IPS DF 4.7 (cell line): ENCODE data around the gene BAIAP2L1.
"Not testable (repeated sequence)": the region's sequence is repeated elsewhere in the genome, so short reads cannot be mapped to it uniquely, and the experiment has no call there.

Experiments used
- DNase-seq: peaks from one replicate; pipeline ENCODE4 v3.0.0-alpha.2; 2013; ENCODE audit warnings: low spot score; ENCODE audit errors: extremely low read depth

Gene BAIAP2L1

DNA sequence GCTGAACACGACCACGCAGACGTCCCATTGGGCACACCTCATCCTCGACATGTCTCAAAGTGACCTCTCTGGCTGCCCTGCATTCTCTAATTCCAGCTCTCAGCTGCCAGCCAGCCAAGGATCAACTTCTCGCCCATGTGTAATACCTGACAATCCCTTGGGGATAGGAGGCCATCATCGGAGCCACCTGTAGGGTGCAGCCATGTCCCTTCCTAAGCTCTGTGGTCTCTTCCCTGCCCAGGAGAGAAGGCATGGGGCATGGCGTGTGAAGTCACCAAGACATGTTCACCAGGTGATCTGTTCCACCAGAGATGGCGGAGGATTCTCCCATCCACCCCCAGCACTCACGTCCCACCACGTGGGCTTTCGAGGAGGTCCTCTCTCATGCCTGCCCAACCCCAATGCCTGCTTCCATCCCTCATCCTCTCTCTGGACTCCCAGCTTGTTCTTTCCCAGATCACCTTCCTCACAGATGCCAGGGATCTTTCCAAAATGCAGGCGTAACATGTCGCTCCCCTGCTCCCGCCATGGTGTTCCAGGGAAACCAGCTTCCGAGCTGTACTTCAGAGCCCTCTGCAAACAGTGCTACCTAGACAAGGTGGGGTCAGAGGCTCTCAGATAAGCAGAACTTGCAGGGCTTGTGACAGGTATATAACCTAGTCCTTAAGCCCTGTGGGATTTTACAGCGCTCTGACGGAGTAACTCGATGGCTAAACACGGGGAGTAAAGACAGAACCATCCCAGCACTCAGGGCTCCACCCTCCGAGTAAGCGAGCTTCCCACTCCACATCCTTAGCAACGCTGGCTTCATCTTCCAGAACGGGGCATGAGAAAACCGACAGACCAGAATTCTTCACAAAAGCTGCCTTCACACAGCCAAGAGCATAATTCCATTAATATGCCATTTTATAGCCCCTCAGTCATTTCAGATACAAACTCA is 78.3 kb downstream of the BAIAP2L1 start:
- no peak for DNase-seq

DNA sequence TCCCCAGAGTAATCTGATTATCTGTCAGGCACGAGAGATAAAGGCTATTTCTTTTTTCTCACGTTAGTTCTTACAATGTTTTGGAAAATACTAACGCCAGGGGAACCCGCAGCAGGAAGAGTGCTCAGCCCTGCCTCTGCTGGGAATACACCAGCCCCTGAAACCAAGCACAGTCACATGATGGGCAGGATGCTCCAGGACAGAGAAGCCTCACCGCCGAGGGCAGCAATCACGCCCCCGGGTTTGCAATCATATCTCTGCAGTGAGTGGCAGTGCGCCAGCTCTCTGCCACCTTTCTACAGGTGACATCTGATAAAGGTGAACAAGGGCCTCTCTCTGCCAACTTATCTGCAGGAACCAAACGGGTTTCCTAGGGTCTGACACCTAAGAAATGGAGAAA is 79.6 kb downstream of the BAIAP2L1 start:
- DNase-seq, result no peak

DNA sequence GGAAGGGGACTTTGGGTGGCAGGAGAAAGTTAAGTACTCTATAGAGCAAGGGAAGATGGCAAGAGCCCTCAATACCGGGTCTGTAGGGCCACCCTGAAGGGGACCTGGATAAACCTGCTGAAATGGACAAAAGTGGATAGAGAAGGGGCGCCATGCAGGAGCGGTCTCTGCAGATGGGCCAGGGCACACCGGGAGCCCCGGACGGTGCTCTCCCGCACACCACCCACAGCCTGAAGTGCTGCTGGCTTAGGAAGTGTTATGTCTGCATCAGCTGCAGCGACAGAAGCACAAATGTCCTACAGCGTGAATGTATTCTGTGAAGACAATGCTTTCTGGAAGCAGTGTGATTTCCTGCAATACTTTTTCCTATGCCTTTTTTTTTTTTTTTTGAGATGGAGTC is 81.7 kb downstream of the BAIAP2L1 start:
- DNase-seq, result no peak

DNA sequence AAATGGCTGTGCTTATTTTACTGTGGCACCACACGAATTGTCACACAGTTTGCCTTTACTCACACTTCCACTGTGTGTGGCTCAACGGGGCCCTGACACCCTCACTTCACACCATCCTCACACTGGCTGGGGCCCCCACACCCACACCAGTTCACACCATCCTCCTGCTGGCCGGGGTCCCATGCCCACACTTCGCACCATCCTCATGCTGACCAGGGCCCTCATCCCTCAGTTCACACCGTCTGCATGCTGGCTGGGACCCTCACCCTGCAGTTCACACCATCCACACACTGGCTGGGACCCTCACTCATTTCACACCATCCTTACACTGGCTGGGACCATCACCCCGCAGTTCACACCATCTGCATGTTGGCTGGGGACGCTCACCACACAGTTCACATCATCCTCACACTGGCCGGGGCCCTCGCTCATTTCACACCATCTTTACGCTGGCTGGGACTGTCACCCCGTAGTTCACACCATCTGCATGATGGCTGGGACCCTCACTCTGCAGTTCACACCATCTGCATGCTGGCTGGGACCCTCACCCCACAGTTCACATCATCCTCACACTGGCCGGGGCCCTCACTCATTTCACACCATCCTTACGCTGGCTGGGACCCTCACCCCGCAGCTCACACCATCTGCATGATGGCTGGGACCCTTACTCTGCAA is 83.4 kb downstream of the BAIAP2L1 start:
- DNase-seq, result no peak

DNA sequence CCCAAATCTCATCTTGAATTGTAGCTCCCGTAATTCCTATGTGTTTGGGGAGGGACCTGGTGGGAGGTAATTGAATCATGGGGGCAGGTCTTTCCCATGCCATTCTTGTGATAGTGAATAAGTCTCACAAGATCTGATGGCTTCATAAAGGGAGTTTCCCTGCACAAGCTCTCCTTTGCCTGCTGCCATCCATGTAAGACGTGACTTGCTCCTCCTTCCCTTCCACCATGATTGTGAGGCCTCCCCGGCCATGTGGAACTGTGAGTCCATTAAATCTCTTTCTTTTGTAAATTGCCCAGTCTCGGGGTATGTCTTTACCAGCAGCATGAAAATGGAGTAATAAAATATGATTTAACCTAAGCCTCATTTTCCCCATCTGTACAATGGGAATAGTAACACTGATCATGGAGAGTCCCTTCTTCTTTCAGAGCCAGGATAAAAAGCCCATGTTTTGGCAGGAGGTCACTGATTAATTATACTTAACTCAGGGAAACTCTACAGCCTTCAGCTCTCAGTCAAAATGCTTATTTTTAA is 84.8 kb downstream of the BAIAP2L1 start:
- not testable (repeated sequence) for DNase-seq

DNA sequence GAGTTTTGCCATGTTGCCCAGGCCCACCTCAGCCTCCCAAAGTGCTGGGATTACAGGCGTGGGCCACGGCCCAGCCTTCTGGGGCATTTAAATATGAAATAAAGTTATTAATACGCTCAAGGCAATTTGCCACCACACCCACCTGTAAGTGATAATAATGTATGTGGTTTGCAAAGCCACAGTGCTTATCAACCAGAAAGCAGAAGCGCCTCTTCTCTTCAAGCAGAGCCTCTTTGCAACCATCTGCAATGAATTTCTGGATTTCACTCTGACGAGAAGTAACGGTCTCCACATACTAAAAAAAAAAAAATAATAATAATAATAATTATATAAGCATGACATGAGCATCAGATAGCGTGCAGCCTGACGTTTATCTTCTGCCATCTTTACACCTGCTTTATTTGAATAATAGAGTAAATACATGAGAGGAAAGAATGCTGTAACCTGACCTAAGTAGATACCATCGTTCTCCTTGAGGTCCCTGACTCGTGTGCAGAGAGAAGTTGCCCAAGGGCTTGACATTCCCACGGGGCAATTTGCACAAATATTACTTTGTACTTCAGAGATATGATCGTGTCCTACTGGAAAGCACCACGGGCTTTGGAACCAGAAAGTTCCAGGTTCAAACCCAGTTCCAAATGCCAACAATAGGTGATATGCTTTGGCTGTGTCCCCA is 85.4 kb downstream of the BAIAP2L1 start:
- no peak for DNase-seq

DNA sequence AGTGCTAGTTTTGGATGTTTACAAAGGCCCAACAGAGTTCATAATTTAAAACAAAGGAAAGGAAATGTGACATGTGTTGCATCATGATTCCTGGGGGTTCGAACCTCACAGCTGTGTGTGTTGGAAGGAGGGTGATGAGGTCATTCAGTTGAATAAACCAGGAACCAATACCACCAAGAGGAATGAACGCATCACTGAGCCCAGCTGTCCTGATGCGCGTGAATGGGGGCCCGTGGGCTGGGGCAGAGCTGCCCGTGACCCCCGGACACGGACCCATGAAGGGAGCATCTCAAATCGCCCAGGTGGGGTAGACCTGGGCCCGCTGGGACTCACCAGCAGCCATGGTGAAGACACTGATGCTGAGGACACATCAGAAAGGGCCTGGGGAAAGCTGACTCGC is 86.4 kb downstream of the BAIAP2L1 start:
- DNase-seq, result no peak

DNA sequence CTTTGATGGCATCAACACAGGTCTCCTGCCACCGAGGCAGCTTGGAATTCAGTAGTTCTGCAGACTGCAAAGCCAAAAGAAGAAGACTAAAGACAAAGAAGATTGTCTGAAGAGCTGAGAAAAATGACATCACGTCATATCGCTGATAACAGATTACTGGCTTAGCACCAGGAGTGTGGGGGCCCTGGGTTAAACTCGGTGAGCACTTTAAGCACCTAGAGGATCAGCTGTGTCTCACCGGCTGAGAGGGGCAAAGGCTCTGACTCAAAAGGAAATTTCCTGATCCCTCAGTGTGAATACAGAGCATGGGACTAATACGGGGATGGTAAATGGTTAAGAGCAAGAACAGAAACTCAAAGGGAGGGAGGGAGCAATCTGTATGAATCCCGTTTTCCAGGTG is 88.7 kb downstream of the BAIAP2L1 start:
- DNase-seq, result no peak

DNA sequence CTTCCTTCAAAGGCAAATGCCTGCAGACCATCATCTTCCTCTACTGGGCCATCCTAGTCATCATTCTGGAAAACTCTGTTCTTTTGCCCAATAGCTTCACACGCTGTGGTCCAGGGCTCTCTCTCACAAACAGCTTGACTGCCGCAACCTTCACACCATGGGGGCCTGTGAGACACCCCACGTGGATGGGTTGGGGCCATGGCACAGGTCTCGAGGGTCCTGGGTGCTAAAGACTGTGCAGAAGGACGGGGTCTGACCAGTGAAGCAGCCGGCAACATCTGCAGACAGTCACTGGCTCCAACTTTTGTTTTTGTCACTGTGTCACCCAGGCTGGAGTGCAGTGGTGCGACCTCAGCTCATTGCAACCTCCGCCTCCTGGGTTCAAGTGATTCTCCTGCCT is 91.3 kb downstream of the BAIAP2L1 start:
- no peak for DNase-seq

DNA sequence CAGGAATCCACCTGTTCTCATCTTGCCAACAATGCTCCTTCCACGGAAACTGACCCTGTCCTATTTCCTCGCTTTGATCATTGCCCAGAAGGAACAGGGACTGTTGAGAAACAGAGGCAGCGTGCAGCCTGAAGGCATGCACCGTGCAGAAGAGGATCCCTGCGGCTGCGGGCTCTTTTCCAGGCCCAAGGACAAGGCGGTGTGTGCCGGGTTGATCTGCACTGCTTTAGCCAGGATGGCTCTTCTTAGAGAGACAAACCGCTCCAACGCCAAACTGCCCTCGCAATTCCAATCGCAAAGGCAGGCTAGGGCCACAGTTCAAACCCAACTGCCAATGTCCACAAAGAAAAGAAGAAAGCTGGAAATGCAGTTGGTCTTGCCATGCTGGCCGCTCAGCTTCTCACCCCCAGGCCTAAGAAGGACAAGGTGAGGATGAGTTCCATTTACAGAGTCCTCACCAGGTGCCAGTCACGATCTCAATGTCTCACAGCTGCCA is 92.9 kb downstream of the BAIAP2L1 start:
- DNase-seq, result no peak

DNA sequence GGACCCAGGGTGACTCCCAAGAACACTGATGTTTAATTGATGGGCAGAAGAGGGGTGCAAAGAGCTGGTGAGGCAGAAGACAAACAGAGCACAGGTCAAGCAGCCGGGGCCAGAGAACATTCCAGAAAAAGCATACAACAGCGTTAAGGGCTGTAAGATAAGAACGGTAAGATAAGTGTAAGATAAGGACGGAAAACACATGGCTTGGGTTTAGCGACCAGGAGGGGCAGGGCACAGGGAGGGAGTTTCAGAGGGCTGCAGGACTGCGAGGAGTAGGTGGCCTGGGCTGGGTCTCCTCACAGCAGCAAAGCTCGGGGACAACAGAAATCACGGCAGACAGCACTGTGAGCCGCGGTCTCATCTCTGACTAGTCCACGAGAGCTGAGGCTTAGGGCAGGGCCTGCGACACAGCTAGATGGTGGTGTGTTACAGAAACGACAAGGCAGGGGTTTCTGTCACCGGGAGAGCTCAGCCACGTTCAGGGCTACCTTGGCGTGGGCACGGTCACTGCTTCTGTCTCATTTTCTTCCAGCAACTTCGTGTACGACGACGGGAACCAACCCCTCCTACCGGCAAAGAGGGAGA is 94.8 kb downstream of the BAIAP2L1 start:
- DNase-seq, result no peak

DNA sequence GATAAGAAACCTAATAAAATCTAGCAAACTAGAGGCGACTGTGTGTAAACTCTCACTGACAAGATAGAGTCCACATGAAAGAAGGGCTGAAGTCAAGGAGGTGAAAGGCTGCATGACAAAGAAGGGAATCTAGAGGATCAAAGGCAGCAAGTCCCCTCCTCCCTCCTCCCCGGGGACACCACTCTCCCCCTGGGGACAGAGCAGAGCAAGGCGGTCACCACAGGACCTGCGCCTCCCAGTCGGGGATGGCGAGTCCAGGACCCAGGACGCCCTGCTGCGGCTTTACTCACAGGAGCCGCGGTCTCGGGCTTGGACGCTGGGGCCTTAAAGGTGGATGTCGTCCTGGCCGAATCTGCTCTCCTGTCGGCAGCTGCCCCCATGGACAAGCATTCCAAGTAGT is 97.0 kb downstream of the BAIAP2L1 start:
- no peak for DNase-seq

DNA sequence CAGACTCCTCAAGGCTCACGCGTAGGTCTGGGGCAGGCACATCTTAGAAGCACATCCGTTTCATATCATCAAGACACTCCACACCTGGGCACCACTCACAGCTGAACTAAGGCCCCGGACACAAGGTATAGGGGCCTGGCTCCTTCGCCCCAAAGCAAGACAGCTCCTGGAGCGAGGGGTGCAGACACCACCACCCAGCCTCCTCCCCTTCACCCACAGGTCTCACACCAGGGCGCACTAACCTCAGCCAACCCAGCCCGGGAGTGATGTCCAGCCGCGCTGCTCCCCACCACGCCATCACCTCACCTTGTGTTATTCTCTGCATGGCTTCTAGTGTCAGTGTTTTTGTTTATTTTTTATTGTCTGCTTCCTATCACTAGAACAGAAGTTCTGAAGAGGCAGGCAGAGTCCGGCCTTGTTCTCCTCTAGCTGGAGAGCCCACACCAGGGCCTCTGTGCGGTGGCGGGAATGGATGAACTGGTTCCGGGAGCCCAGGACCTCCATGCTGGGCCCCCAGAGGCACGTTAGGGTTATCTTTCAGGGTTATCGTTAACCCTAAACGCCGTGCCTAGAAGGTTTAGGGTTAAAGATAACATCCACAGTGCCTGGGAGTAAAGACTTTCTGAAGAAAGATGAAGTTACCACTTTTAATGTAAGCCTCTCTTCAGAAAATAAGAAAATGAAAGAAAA is 97.6 kb downstream of the BAIAP2L1 start:
- no peak for DNase-seq

DNA sequence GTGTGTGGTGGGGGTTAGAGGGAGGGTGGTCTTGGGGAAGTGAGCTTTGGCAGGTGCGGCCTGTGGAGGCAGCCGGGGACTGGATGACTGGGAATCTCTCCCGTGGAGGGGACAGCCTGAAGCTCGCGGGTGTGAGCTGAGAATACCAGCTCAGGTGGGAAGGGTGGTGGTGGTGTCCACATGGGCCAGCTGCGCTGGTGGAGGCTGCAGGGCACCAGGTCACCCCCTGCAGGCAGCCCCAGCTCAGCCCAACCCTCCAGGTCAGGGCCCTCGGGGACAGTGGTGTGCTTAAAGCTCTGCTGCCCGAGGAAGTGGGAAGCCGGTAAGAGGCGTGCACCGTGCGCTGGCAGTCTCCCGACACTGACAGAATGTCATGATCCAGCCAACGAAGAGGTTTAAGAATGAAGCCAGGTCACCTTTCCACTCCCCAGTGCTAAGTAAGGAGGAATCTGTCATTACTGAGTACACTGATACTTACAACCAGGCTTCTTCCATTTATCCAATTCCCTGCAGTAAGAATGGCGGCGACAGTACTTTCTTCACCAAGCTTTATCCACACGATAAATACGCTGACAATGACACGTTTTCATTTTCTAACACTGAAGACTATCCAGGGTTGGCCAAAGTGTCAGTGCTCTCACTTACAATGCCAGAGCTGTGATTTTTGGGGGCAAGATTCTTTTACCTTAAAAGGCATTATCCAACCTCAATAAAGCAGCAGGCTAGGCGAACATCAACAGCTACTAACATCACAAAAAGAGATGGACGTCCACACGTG is 99.0 kb downstream of the BAIAP2L1 start:
- DNase-seq, result no peak

DNA sequence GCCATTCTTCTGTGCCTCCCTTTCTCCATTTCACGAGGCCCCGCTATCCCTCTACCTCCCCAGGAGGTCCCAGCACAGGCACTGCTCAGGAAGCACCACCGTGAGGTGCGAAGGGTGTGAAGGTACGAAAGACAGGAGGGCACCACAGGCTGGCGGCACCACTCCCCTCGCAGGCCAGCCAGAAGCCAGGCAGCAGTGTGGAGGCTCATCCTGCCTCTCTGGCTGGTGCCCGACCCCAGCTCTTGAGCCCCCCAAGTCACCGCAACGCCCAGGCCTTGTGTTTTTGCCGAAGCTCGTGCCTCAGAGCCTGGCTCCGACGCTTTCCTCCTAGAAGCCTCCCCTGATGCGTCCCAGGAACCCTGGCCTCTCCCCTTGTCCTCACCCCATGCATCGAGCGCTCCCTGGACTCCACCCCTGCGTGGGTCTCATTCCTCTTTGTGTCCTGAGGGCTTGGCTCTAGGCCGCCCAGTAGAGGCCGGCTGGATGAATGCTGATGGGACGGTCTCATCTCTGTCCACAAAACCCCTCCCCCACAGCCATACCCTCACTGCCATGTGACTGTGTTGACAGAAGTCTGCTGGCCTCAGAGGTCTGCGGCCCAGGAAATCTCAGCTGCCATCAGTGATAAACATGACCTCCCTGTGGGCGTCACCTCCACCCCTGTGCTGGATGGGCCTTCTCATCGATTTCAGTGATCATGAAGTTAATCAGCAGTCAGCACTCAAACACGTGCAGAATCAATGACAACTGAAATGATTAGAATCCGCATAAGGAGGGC is 100.1 kb downstream of the BAIAP2L1 start:
- no peak for DNase-seq

DNA sequence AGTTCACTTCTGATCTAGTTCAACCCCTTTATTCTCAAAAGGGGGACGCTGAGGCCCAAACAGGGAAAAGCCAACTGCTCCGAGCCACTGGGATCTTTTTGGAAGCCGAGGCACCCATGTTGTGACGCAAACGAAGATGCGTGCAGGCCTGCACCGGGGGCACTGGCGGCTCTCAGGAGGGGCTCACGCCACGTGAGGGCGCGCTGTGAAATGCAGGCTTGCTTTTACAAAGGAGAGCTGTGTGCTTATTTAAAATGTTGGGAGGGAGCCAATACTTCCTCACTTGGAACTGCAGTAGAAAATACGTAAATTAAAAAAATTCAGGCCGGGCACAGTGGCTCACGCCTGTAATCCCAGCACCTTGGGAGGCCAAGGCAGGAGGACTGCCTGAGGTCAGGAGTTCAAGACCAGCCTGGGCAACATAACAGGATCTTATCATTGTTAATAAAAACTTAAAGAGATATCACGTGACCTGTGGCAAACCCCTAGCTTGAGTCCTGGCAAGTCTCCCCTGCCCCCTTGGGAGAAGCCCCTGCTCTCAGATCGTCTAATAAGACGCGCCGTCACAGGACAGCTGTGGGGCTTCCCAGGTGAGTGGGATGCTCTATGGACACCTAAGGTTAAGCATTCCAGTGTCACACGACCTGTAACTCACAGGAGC is 103.1 kb downstream of the BAIAP2L1 start:
- DNase-seq, result no peak

DNA sequence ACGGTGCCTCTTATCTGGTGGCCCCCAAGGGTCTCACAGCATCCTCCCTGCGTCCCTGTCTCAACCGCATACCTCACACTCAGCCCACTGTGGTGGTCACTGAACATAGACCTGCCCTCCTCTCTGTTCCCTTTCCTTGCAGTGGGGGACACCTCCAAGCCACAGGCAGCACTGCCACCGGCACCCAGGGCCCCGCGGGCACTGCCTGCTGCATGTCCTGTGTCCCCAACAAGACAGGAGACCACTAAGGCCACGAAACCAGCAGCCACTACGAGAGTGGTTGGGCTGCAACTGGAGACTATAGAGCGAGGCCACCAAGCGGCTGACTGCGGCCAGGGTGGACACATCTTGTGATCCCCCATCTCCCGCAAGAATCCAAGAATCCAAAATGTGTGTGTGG is 104.1 kb downstream of the BAIAP2L1 start:
- DNase-seq, result no peak

DNA sequence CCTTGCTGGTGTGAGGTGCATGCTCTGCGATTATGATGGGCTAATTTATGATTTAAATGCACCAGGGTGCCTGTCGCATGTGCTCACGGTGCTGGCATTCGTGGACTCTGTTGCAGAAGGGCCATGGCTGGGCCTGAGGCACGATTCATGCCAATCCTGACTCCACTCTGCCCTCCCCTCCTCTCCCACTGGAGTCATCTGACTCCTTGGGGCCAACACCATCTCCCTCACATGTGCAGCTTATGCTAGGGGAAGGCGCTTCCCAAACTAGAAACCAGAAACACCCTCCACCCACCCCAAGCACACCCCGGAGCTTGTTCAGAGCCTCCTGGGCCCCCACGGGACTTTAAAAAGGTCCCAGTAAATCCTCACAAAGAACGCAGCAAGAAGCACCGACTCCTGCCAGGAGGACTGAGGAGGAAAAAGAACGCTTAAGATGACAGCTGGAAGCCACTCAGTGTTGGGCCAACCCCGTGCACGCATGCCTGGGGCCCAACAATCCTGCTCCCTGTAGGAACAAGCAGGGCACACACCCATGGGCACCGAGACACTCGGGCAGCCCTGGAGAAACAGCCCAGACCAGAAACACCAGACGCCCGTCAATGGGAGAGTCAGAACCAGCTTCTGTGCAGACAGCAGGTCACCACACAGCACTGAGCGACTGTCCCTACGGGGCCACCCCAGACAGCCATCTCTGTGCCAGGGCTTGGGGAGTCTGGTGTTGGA is 105.3 kb downstream of the BAIAP2L1 start:
- no peak for DNase-seq
